HepG2 (cell line): Measurements from ENCODE around the gene PFDN2. TPM values are rescaled to one million over a fixed set of nuclear protein-coding genes. Genes with fewer than 3 reads are reported as not detected.
A peak's percentile ranks its signal among the peaks of the same experiment; 100 is the strongest.

ENCODE experiments used
- FOXO4 ChIP-seq: sonication (generic); formaldehyde crosslinking; conservative IDR thresholded peaks from 2 replicates; pipeline ENCODE4 v1.8.1; 2023; ENCODE audit warnings: missing genetic modification reagents
- HDAC6 ChIP-seq: fragments of 200-600 bp; sonication (generic); IDR thresholded peaks from 2 replicates; pipeline ENCODE4 v1.7.0; 2017; ENCODE audit warnings: mild to moderate bottlenecking, antibody characterized with exemption, low read length, low read depth
- KIAA2018 ChIP-seq: sonication (generic); formaldehyde crosslinking; IDR thresholded peaks from 2 replicates; pipeline ENCODE4 v1.5.0; 2020; ENCODE audit warnings: mild to moderate bottlenecking, missing genetic modification reagents, borderline replicate concordance
- KMT2B ChIP-seq: IDR thresholded peaks from 2 replicates; pipeline ENCODE4 v1.6.1; 2016; ENCODE audit warnings: missing genetic modification reagents, missing compliant biosample characterization
- MAFF ChIP-seq: IDR thresholded peaks from 2 replicates; pipeline ENCODE4 v1.6.1; 2011; ENCODE audit warnings: low read depth, low read length, improper control_type of control experiment
- POGK ChIP-seq: sonication (generic); formaldehyde crosslinking; conservative IDR thresholded peaks from 2 replicates; pipeline ENCODE4 v1.8.0; 2022; ENCODE audit warnings: mild to moderate bottlenecking, moderate library complexity, missing genetic modification reagents
- SUZ12 ChIP-seq: fragments of 150-350 bp; IDR thresholded peaks from 2 replicates; pipeline ENCODE4 v1.6.1; 2014; ENCODE audit warnings: low read depth, low read length
- ZBTB21 ChIP-seq: sonication (generic); formaldehyde crosslinking; IDR thresholded peaks from 2 replicates; pipeline ENCODE4 v1.4.0; 2020; ENCODE audit warnings: missing genetic modification reagents
- ZNF337 ChIP-seq: sonication (generic); formaldehyde crosslinking; IDR thresholded peaks from 2 replicates; pipeline ENCODE4 v1.5.1; 2020; ENCODE audit warnings: missing genetic modification reagents, low read depth, mild to moderate bottlenecking, borderline replicate concordance
- ZNF761 ChIP-seq: sonication (generic); formaldehyde crosslinking; conservative IDR thresholded peaks from 2 replicates; pipeline ENCODE4 v1.4.0; 2020; ENCODE audit warnings: mild to moderate bottlenecking, missing genetic modification reagents
- ZSCAN30 ChIP-seq: sonication (generic); formaldehyde crosslinking; IDR thresholded peaks from 2 replicates; pipeline ENCODE4 v1.5.0; 2020; ENCODE audit warnings: mild to moderate bottlenecking, missing genetic modification reagents
- polyA plus RNA-seq, 8 experiments: library from polyadenylated mRNA; depleted of rRNA in 3 of 8; stranded (reverse) in 7 of 8; unstranded in 1 of 8; fragments of >200 nt; fragmentation: Illumina TruSeq in 4 of 8; extraction: Trizol in 4 of 8; gene quantifications; 2 replicates each; pipeline versions ENCODE4 v1.2.1 to v1.2.3, GENCODE V29; 2011 to 2016; ENCODE audit warnings: low read depth in 4 of 8, missing spikeins in 1 of 8, mixed read lengths in 1 of 8; ENCODE audit not compliant: insufficient read depth in 1 of 8
- total RNA-seq, 5 experiments: library from RNA; depleted of rRNA; stranded (reverse); fragments of >200 nt; fragmentation: Illumina TruSeq; extraction: Trizol; gene quantifications; 2 replicates each; pipeline ENCODE4 v1.2.3, GENCODE V29; 2016; ENCODE audit warnings: low read depth in 1 of 5
- TF ChIP-seq, protein P1 (sequence below): sonication (generic); formaldehyde crosslinking; IDR thresholded peaks from 2 replicates; pipeline ENCODE4 v1.4.0; 2020; ENCODE audit warnings: mild to moderate bottlenecking, missing genetic modification reagents
- TF ChIP-seq, protein P2 (sequence below): sonication (generic); formaldehyde crosslinking; IDR thresholded peaks from 2 replicates; pipeline ENCODE4 v1.4.0; 2020; ENCODE audit warnings: missing genetic modification reagents
- TF ChIP-seq, protein P3 (sequence below): sonication (generic); formaldehyde crosslinking; IDR thresholded peaks from 2 replicates; pipeline ENCODE4 v1.8.0; 2022; ENCODE audit warnings: missing genetic modification reagents, low read depth, mild to moderate bottlenecking, borderline replicate concordance

PFDN2 gene
- total and polyA plus RNA-seq, 2 of the 13 experiments (the other 11 are each of a cell fraction or from before 2014, with no cell fraction given), result 62.6 to 63.6 TPM

- no peak for TF ChIP-seq ZSCAN30 (CRISPR knock-in tag)
- no peak for TF ChIP-seq HDAC6
- no peak for TF ChIP-seq ZNF337 (CRISPR knock-in tag)
- TF ChIP-seq, protein P1, sequence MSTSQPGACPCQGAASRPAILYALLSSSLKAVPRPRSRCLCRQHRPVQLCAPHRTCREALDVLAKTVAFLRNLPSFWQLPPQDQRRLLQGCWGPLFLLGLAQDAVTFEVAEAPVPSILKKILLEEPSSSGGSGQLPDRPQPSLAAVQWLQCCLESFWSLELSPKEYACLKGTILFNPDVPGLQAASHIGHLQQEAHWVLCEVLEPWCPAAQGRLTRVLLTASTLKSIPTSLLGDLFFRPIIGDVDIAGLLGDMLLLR, result no peak
- no peak for TF ChIP-seq ZBTB21
- TF ChIP-seq, protein P2, sequence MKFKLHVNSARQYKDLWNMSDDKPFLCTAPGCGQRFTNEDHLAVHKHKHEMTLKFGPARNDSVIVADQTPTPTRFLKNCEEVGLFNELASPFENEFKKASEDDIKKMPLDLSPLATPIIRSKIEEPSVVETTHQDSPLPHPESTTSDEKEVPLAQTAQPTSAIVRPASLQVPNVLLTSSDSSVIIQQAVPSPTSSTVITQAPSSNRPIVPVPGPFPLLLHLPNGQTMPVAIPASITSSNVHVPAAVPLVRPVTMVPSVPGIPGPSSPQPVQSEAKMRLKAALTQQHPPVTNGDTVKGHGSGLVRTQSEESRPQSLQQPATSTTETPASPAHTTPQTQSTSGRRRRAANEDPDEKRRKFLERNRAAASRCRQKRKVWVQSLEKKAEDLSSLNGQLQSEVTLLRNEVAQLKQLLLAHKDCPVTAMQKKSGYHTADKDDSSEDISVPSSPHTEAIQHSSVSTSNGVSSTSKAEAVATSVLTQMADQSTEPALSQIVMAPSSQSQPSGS (CRISPR knock-in tag), result no peak
- TF ChIP-seq SUZ12, result no peak
- TF ChIP-seq, protein P3, sequence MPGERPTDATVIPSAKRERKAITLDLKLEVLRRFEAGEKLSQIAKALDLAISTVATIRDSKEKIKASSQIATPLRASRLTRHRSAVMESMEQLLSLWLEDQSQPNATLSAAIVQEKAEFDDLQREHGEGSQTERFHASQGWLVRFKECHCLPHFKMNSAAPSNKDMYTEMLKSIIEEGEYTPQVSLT (CRISPR knock-in tag), result no peak
- no peak for TF ChIP-seq KMT2B (CRISPR knock-in tag)
- TF ChIP-seq ZNF761 (CRISPR knock-in tag), result no peak
- TF ChIP-seq MAFF, result no peak
- TF ChIP-seq FOXO4 (CRISPR knock-in tag), result 0 out of 2 replicates have a peak, but pooled peaks have one; percentile 17
- peak; percentile 12; the same call in 1 of the 2 replicates for TF ChIP-seq POGK (CRISPR knock-in tag)
- TF ChIP-seq KIAA2018 (CRISPR knock-in tag), result no peak
Measured at GRCh38 chr1:161166669-161167548, 49.1 kb upstream of the PFDN2 start (continued).
